NB4 (cell line): ENCODE data around the gene PSMA7.

ENCODE experiments used
- DNase-seq: peaks from one replicate; pipeline ENCODE4 v3.0.0; 2010; ENCODE audit warnings: low read depth
- H3K4me3 ChIP-seq: one replicate; pipeline ENCODE4 v1.5.1; 2011; ENCODE audit warnings: mild to moderate bottlenecking, low read depth, low read length, moderate library complexity
- MAX ChIP-seq: IDR thresholded peaks from 2 replicates; pipeline ENCODE4 v1.6.1; 2011; ENCODE audit warnings: low read depth, low read length
- MYC ChIP-seq: IDR thresholded peaks from 2 replicates; pipeline ENCODE4 v1.6.1; 2011; ENCODE audit warnings: low read depth, low read length
- POLR2A ChIP-seq: IDR thresholded peaks from 2 replicates; pipeline ENCODE4 v1.6.1; 2011; ENCODE audit warnings: mild to moderate bottlenecking; ENCODE audit not compliant: insufficient read length; ENCODE audit errors: extremely low read depth
- TF ChIP-seq, protein P1 (sequence below): IDR thresholded peaks from one replicate; pipeline ENCODE4 v1.5.1; 2012; ENCODE audit warnings: low read depth, low read length

Gene PSMA7

GRCh38 chr20:62142252-62143080 lies 728 bp downstream of the PSMA7 start:
- TF ChIP-seq POLR2A (no peak), MYC (no peak; the same call in 1 of the 2 replicates), MAX (no peak)
- TF ChIP-seq, protein P1, sequence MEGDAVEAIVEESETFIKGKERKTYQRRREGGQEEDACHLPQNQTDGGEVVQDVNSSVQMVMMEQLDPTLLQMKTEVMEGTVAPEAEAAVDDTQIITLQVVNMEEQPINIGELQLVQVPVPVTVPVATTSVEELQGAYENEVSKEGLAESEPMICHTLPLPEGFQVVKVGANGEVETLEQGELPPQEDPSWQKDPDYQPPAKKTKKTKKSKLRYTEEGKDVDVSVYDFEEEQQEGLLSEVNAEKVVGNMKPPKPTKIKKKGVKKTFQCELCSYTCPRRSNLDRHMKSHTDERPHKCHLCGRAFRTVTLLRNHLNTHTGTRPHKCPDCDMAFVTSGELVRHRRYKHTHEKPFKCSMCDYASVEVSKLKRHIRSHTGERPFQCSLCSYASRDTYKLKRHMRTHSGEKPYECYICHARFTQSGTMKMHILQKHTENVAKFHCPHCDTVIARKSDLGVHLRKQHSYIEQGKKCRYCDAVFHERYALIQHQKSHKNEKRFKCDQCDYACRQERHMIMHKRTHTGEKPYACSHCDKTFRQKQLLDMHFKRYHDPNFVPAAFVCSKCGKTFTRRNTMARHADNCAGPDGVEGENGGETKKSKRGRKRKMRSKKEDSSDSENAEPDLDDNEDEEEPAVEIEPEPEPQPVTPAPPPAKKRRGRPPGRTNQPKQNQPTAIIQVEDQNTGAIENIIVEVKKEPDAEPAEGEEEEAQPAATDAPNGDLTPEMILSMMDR: no peak
- peak; percentile 36 for DNase-seq
- H3K4me3 ChIP-seq: peak overlapping the region; percentile 90

DNA sequence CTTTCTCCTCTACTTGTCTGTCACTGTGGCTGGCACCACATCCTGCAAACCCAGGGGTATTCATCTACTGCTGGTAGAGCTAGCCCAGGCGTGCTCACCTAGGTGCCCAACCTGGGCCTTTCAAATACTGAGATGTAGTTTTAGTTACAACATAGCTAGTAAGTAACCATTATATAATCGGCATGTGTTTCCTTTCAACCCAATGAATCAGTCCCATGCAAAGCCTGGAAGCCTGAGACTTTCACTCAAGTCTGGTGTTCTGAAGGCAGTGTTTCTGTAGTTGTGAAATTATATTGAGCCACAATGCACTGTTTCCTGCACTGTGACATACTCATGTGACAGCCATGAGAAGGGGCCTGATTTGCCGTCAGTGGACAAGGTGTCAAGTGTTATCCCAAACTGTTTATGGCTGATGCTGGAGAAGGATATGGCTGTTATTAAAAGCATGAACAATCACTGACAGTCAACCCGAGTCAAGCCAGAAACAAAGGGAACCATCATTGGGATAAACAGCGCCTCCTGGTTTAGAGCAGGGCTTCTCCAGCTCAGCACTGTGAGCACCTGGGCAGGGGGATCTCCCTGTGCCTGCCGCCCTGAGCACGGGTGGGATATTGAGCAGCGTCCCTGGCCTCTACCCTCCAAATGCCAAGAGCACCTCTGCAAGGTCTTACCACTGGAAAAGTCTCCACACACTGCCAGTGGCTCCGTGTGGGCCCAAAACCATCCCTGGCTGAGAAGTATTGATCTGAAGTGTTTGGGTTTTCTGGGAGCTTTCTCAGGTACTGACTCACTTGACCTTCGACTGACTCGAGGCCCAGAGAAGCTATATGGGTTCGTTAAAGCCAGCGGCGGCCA lies 1.6 kb downstream of the PSMA7 start:
- peak; percentile 55 for DNase-seq
- peak overlapping the region; percentile 90 for H3K4me3 ChIP-seq
- no peak for TF ChIP-seq MYC
- TF ChIP-seq, protein P1: peak; percentile 46
- peak; percentile 28 for TF ChIP-seq MAX

DNA sequence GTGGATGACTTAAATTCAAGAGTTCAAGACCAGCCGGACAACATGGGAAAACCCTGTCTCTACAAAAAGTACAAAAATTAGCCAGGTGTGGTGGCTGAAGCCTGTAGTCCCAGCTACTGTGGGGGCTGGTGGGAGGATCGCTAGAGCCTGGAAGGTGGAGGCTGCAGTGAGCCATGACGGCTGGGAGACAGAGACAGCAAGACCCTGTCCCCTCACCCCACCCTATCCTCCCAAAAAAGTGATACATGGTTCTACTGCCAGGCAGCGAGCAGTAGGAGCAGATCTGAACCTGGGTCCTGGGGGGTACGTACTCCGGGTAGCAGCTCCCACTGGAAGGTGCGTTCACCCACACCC lies 2.2 kb downstream of the PSMA7 start:
- no peak for DNase-seq
- no peak for TF ChIP-seq POLR2A
- TF ChIP-seq, protein P1: no peak
- no peak for TF ChIP-seq MYC
- no peak for TF ChIP-seq MAX
- peak overlapping the region; percentile 18 for H3K4me3 ChIP-seq

GRCh38 chr20:62139636-62140035 lies 3.6 kb downstream of the PSMA7 start:
- DNase-seq: no peak
- TF ChIP-seq MAX (no peak), POLR2A (no peak), MYC (no peak)
- TF ChIP-seq, protein P1: no peak
- no peak overlapping the region for H3K4me3 ChIP-seq

DNA sequence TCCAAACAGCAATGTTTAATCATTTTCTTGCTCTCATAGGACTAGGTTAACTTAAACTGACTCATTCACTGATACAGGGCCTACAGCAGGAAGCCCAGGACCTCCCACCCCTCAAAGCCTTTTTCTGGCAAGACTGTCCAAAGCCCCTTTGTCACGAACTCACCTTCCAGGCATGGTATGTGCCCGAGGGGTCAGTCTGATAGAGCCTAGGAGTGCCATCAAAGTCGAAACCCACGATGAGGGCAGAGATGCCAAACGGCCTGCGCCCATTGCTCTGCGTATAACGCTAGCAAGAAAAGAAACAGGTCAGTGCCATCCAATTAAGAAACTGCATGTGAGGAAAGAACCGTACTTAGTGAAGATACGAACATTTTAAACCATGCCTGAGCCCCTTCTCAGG lies 4.3 kb downstream of the PSMA7 start:
- TF ChIP-seq POLR2A: no peak
- TF ChIP-seq, protein P1: no peak
- TF ChIP-seq MAX: no peak
- no peak for TF ChIP-seq MYC
- no peak overlapping the region for H3K4me3 ChIP-seq
- DNase-seq: no peak
